GM12865 (cell line): ENCODE data around the gene EDC4.
A peak's percentile ranks its signal among the peaks of the same experiment; 100 is the strongest.

Experiments used
- DNase-seq: peaks from one replicate; pipeline ENCODE4 v3.0.0; 2010; ENCODE audit warnings: low read depth
- H3K4me3 ChIP-seq: 2 replicates; pipeline ENCODE4 v1.5.1; 2011; ENCODE audit warnings: mild to moderate bottlenecking, low read depth, low read length, control low read depth
- TF ChIP-seq, protein P1 (sequence below): IDR thresholded peaks from 2 replicates; pipeline ENCODE4 v1.5.1; 2011; ENCODE audit warnings: low read length, control low read depth, low read depth, inconsistent platforms; ENCODE audit not compliant: insufficient read depth; ENCODE audit errors: missing control alignments

EDC4 gene

GRCh38 chr16:67927131-67927941, 54.5 kb downstream of the EDC4 start:
- TF ChIP-seq, protein P1, sequence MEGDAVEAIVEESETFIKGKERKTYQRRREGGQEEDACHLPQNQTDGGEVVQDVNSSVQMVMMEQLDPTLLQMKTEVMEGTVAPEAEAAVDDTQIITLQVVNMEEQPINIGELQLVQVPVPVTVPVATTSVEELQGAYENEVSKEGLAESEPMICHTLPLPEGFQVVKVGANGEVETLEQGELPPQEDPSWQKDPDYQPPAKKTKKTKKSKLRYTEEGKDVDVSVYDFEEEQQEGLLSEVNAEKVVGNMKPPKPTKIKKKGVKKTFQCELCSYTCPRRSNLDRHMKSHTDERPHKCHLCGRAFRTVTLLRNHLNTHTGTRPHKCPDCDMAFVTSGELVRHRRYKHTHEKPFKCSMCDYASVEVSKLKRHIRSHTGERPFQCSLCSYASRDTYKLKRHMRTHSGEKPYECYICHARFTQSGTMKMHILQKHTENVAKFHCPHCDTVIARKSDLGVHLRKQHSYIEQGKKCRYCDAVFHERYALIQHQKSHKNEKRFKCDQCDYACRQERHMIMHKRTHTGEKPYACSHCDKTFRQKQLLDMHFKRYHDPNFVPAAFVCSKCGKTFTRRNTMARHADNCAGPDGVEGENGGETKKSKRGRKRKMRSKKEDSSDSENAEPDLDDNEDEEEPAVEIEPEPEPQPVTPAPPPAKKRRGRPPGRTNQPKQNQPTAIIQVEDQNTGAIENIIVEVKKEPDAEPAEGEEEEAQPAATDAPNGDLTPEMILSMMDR, result no peak
- no peak for DNase-seq
- no peak overlapping the region for H3K4me3 ChIP-seq

GRCh38 chr16:67928147-67928546, 55.3 kb downstream of the EDC4 start:
- TF ChIP-seq, protein P1, result no peak
- DNase-seq, result no peak
- H3K4me3 ChIP-seq, result no peak overlapping the region

DNA sequence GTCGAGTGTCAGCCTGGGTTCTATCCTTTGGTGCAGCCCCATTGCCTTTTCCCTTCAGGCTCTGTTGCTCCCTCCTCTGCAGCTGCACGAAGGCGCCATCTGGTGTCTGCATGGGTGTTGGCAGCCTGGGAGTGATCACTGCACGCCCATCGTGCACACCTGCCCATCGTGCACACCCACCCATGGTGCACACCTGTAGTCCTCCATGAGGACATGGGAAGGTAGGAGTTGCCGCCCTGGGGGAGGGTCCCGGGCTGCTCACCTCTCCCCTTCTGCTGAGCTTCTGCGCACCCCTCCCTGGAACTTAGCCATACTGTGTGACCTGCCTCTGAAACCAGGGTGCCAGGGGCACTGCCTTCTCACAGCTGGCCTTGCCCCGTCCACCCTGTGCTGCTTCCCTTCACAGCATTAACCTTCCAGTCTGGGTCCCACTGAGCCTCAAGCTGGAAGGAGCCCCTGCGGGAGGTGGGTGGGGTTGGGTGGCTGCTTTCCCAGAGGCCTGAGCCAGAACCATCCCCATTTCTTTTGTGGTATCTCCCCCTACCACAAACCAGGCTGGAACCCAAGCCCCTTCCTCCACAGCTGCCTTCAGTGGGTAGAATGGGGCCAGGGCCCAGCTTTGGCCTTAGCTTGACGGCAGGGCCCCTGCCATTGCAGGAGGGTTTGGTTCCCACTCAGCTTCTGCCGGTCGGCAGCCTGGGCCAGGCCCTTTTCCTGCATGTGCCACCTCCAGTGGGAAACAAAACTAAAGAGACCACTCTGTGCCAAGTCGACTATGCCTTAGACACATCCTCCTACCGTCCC, 55.9 kb downstream of the EDC4 start:
- TF ChIP-seq, protein P1, result peak; percentile 93
- H3K4me3 ChIP-seq, result no peak overlapping the region
- DNase-seq, result peak; percentile 81

DNA sequence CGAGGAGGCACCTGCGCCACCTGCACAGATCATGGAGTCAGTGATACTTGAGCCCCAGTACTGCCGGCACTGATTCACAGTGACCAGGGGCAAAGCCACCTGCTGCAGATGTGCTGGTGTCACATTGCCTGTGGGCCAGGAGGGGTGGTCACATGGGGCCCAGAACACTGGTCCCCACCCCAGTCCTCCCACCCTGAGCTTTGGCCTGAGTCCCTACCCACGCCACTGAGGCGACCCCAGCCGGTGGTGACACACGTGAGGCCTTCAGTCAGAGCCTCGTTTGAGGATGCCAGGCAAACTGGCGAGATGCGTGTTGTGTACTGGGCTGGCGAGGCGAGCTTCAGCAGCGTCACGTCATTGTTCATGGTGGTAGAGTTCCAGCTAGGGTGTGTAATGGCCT, 57.3 kb downstream of the EDC4 start:
- TF ChIP-seq, protein P1, result no peak
- DNase-seq, result no peak
- no peak overlapping the region for H3K4me3 ChIP-seq

- no peak for DNase-seq
- TF ChIP-seq, protein P1, result no peak
- no peak overlapping the region for H3K4me3 ChIP-seq
These were observed 57.9 kb downstream of the EDC4 start for GRCh38 chr16:67930678-67931211.
